DOHH2 (cell line): Measurements from ENCODE around the gene PTH.

Experiments used
- CTCF ChIP-seq: fragments of 200-600 bp; sonication (generic); IDR thresholded peaks from one replicate; pipeline ENCODE4 v1.5.1; 2014; ENCODE audit warnings: antibody characterized with exemption, mild to moderate bottlenecking, low read depth, low read length; ENCODE audit not compliant: poor library complexity, severe bottlenecking
- EZH2phosphoT487 ChIP-seq: fragments of 200-600 bp; sonication (generic); IDR thresholded peaks from 2 replicates; pipeline ENCODE4 v1.6.1; 2017; ENCODE audit warnings: borderline replicate concordance, mild to moderate bottlenecking, antibody characterized with exemption, low read length, moderate library complexity, mixed read lengths

GRCh38 chr11:13446444-13446843 is 49.4 kb downstream of the PTH start:
- TF ChIP-seq EZH2phosphoT487 (no peak), CTCF (no peak)
